Endothelial cell of umbilical vein (primary cell): ENCODE data around the gene IL36RN.

Experiments used
- JUN ChIP-seq: IDR thresholded peaks from 2 replicates; pipeline ENCODE4 v1.6.1; 2011; ENCODE audit warnings: borderline replicate concordance, low read depth; ENCODE audit not compliant: insufficient read length, insufficient read depth
- POLR2A ChIP-seq: IDR thresholded peaks from 2 replicates; pipeline ENCODE4 v1.6.1; 2012; ENCODE audit warnings: low read depth, mild to moderate bottlenecking, control low read depth, low read length
- TF ChIP-seq, protein P1 (sequence below), 2 donors: IDR thresholded peaks; 1 replicate in 1 of 2; 2 replicates in 1 of 2; pipeline ENCODE4 v1.5.1; 2011; ENCODE audit warnings: low read length in 2 of 2, mild to moderate bottlenecking in 2 of 2, moderate library complexity in 2 of 2, control low read depth in 1 of 2, inconsistent platforms in 1 of 2, low read depth in 1 of 2; ENCODE audit not compliant: insufficient read depth in 1 of 2; ENCODE audit errors: extremely low read depth in 1 of 2

DNA sequence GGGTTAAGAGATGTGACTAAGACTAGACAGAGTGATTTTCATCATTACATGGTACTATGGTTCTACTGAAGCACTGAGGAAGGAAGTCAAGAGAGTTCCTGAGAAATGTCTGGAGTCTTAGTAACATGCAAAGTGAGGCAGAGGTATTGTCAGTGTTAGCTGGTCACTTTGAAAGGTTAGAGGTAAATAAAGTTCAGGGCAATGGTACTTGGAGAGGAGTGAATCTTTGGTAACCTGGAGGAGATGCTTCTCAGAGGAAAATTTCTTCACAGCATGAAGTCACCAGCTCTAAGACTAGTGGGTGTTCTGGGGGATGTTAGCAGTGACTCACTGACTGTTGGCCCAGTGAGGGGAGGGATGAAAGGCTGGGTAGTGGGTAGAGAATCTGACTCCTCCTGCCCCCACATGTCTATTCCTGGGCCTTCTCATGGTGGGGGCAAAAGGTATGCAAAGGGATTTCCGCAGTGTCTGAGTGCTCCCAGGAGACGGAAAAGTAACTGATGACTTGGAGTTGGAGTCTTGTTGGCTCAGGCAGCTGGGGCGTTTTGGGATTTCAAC is 45.1 kb downstream of the IL36RN start:
- TF ChIP-seq, protein P1, sequence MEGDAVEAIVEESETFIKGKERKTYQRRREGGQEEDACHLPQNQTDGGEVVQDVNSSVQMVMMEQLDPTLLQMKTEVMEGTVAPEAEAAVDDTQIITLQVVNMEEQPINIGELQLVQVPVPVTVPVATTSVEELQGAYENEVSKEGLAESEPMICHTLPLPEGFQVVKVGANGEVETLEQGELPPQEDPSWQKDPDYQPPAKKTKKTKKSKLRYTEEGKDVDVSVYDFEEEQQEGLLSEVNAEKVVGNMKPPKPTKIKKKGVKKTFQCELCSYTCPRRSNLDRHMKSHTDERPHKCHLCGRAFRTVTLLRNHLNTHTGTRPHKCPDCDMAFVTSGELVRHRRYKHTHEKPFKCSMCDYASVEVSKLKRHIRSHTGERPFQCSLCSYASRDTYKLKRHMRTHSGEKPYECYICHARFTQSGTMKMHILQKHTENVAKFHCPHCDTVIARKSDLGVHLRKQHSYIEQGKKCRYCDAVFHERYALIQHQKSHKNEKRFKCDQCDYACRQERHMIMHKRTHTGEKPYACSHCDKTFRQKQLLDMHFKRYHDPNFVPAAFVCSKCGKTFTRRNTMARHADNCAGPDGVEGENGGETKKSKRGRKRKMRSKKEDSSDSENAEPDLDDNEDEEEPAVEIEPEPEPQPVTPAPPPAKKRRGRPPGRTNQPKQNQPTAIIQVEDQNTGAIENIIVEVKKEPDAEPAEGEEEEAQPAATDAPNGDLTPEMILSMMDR (IDR thresholded peaks at IDR 0.05; ENCODE audit: extremely low read depth in 1 of 2, insufficient read depth in 1 of 2, low read depth in 1 of 2, low read length in 2 of 2), result no peak
- TF ChIP-seq JUN (no peak), POLR2A (no peak)
